Measurements from ENCODE around the gene ANKFY1.

DNA sequence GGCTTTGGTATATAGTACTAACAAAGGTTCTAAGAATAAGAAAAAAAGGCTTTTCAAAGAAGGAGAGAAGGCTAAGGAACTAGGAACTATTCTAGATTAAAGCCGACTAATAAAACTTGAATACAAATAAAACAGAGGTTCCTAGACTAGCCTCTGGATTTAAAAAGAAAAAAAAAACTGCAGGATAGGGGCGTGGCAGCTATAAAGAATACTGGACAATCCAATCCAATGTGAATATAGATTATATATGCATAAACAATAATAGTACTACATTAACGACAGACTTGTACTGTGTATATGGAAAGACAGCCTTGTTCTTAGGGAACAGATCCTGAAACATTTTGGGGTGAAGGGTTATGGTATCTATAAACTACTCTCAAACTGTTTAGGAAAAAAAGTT lies 23.9 kb upstream of the ANKFY1 start:
- TF ChIP-seq CTCF (IDR thresholded peaks at IDR 0.05; ENCODE audit: low read depth, low read length) (no peak), POLR2A (IDR thresholded peaks at IDR 0.05; ENCODE audit: extremely low read depth, insufficient read length) (no peak)

Measured in NB4 (cell line).